Endothelial cell (in vitro differentiated cells): ENCODE results near the gene CIT. TPM values are rescaled to one million over a fixed set of nuclear protein-coding genes. Genes with fewer than 3 reads are reported as not detected.

ENCODE experiments used
- DNase-seq: peaks from one replicate; pipeline ENCODE4 v3.0.0; 2021; ENCODE audit warnings: low spot score
- H3K27ac Mint-ChIP-seq: one replicate; pipeline ENCODE4 v1.8.0; 2021; ENCODE audit warnings: mixed read lengths, inconsistent platforms; ENCODE audit not compliant: unreplicated experiment
- H3K27me3 Mint-ChIP-seq: one replicate; pipeline ENCODE4 v1.8.0; 2021; ENCODE audit warnings: mild to moderate bottlenecking, moderate library complexity, mixed read lengths, inconsistent platforms; ENCODE audit not compliant: unreplicated experiment
- H3K36me3 Mint-ChIP-seq: one replicate; pipeline ENCODE4 v1.8.0; 2021; ENCODE audit warnings: mild to moderate bottlenecking, low read depth, mixed read lengths, inconsistent platforms; ENCODE audit not compliant: unreplicated experiment
- H3K4me1 Mint-ChIP-seq: one replicate; pipeline ENCODE4 v1.8.0; 2021; ENCODE audit warnings: mild to moderate bottlenecking, mixed read lengths, inconsistent platforms; ENCODE audit not compliant: unreplicated experiment
- H3K4me3 Mint-ChIP-seq: one replicate; pipeline ENCODE4 v1.8.0; 2021; ENCODE audit warnings: mild to moderate bottlenecking, mixed read lengths, inconsistent platforms; ENCODE audit not compliant: unreplicated experiment
- H3K9me3 Mint-ChIP-seq: one replicate; pipeline ENCODE4 v1.8.0; 2021; ENCODE audit warnings: mixed read lengths, inconsistent platforms; ENCODE audit not compliant: unreplicated experiment
- total RNA-seq: library from RNA; stranded (reverse); fragmentation: NEBNext Ultra II Directional; extraction: Animal tissue kit (Norgen Biotek cat#: 25700); gene quantifications from one replicate; pipeline ENCODE4 v1.2.1, GENCODE V29; 2021; ENCODE audit not compliant: unreplicated experiment
- TF ChIP-seq, protein P1 (sequence below): fragments of 200-600 bp; sonication (generic); IDR thresholded peaks from one replicate; pipeline ENCODE4 v1.5.0; 2021; ENCODE audit warnings: antibody characterized with exemption; ENCODE audit not compliant: unreplicated experiment

The CIT gene
- total RNA-seq, 1 donor from 2014 or later: 14.4 TPM

DNA sequence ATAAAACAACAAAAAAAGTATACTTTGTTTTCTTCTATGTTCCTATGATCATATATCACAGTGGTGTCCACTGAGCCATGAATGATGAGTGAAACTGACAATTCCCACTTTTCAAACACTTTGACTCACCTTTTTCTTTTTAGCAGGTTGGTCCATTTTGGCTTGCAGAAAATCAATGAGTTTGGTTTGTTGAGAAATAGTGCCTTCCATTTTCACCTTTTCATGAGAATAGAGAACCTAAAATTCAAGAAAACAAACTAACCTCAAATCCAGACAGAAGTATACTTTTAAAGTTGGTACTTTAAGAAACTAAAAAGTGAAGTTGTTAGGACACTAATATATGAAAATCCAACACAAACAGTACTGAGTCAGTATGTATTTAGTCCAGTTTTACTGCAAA, 156.8 kb downstream of the CIT start:
- H3K36me3 Mint-ChIP-seq: no peaks in the 10 kb centered on the region
- H3K4me1 Mint-ChIP-seq: peaks cover 16% of the 10 kb centered on the region
- H3K4me3 Mint-ChIP-seq: no peak overlapping the region
- TF ChIP-seq, protein P1, sequence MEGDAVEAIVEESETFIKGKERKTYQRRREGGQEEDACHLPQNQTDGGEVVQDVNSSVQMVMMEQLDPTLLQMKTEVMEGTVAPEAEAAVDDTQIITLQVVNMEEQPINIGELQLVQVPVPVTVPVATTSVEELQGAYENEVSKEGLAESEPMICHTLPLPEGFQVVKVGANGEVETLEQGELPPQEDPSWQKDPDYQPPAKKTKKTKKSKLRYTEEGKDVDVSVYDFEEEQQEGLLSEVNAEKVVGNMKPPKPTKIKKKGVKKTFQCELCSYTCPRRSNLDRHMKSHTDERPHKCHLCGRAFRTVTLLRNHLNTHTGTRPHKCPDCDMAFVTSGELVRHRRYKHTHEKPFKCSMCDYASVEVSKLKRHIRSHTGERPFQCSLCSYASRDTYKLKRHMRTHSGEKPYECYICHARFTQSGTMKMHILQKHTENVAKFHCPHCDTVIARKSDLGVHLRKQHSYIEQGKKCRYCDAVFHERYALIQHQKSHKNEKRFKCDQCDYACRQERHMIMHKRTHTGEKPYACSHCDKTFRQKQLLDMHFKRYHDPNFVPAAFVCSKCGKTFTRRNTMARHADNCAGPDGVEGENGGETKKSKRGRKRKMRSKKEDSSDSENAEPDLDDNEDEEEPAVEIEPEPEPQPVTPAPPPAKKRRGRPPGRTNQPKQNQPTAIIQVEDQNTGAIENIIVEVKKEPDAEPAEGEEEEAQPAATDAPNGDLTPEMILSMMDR: no peak
- H3K9me3 Mint-ChIP-seq: no peaks in the 10 kb centered on the region
- DNase-seq: no peak
- peaks cover 2% of the 10 kb centered on the region for H3K27me3 Mint-ChIP-seq
- no peak overlapping the region for H3K27ac Mint-ChIP-seq

DNA sequence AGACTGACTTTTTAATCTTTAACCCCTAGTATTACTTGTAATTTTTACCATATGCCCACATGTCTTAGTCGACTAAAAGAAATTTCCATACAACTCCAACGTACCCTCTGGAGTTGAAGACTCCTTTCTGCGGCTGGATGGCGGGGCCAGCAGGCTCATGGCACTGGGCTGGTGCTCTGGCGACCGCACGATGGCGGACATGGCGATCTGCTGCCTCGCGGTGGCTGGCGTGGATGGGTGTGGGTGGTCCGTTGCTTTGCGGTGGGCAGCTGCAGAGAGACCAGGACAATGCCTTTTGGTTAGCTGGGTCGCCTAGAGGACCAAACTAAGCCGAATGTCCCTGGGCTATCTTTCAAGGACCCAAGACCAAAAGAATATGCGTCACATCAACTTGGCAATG, 159.0 kb downstream of the CIT start:
- Mint-ChIP-seq H3K9me3 (no peaks in the 10 kb centered on the region), H3K36me3 (peaks cover 6% of the 10 kb centered on the region), H3K4me3 (no peak overlapping the region), H3K4me1 (peaks cover 10% of the 10 kb centered on the region), H3K27ac (no peak overlapping the region), H3K27me3 (peaks cover 2% of the 10 kb centered on the region)
- TF ChIP-seq, protein P1: no peak
- no peak for DNase-seq

DNA sequence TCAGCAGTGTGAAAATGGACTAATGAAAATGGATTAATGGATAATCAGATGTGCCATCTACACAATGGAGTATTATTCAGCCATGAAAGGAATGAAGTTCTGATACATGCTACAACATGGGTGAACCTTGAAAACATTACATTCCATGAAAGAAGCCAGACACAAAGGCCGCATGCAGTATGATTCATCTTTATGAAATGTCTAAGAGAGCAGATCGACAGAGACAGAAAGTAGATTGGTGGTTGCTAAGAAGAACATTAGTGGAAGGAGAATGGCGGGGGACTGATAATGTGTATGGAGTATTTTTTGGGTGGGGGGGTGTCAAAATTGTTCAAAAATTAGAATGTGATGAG, 161.9 kb downstream of the CIT start:
- no peak for DNase-seq
- TF ChIP-seq, protein P1: no peak
- H3K4me1 Mint-ChIP-seq: peaks cover 8% of the 10 kb centered on the region
- no peaks in the 10 kb centered on the region for H3K9me3 Mint-ChIP-seq
- H3K36me3 Mint-ChIP-seq: peaks cover 15% of the 10 kb centered on the region
- H3K4me3 Mint-ChIP-seq: no peak overlapping the region
- peaks cover 2% of the 10 kb centered on the region for H3K27me3 Mint-ChIP-seq
- H3K27ac Mint-ChIP-seq: no peak overlapping the region

DNA sequence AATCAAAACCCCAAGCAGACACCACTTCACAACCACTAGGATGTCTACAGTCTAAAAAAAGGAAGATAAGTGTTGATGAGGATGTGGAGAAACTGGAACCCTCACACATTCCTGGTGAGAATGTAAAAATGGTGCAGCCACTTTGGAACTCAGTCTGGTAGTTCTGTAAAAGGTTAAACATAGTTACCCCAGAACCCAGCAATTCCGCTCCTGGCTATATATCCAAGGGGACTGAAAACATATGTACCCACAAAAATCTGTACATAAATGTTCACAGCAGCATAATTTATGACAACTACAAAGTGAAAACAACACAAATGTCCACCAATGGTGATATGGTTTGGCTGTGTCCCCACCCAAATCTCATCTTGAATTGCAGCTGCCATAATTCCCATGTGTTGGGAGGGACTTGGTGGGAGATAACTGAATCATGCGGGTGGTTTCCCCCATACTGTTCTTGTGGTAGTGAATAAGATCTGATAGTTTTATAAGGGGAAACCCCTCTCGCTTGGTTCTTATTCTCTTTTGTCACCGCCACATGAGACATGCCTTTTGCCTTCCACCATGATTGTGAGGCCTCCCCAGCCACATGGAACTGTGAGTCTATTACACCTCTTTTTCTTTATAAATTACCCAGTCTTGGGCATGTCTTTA, 162.4 kb downstream of the CIT start:
- Mint-ChIP-seq H3K4me3 (no peak overlapping the region), H3K9me3 (no peaks in the 10 kb centered on the region), H3K27ac (no peak overlapping the region), H3K4me1 (peaks cover 8% of the 10 kb centered on the region), H3K36me3 (peaks cover 20% of the 10 kb centered on the region), H3K27me3 (peaks cover 2% of the 10 kb centered on the region)
- TF ChIP-seq, protein P1: no peak
- DNase-seq: no peak

DNA sequence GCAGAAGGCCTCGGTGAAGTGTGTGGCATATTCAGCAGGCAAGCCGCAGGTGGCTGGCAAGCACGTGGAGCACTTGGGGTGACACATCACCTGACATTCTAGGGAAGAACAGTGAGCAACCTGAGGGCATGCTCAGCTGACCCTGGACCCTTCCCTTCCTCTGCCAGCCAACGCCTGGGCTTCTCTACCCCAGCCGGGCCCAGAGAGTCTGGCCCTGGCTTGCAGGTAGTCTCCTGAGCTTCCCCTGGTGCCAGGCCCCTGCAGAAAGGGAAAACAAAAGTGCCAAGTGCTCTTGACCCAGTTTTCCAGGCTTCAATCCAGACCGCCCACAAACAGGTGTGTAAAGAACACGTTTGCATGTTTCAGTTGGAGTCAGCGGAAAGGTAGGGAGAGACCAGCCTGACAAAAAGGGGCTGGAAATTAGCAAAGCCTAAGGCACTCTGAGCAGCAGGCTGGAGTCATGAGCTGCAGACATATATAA, 163.5 kb downstream of the CIT start:
- no peak overlapping the region for H3K4me3 Mint-ChIP-seq
- TF ChIP-seq, protein P1: no peak
- no peak overlapping the region for H3K27ac Mint-ChIP-seq
- H3K36me3 Mint-ChIP-seq: peaks cover 24% of the 10 kb centered on the region
- H3K4me1 Mint-ChIP-seq: peaks cover 8% of the 10 kb centered on the region
- no peaks in the 10 kb centered on the region for H3K9me3 Mint-ChIP-seq
- peaks cover 3% of the 10 kb centered on the region for H3K27me3 Mint-ChIP-seq
- DNase-seq: no peak
